Measurements from ENCODE around the gene SESN3.
"Not testable (repeated sequence)": the region's sequence is repeated elsewhere in the genome, so short reads cannot be mapped to it uniquely, and the experiment has no call there.

Gene SESN3, protein sequence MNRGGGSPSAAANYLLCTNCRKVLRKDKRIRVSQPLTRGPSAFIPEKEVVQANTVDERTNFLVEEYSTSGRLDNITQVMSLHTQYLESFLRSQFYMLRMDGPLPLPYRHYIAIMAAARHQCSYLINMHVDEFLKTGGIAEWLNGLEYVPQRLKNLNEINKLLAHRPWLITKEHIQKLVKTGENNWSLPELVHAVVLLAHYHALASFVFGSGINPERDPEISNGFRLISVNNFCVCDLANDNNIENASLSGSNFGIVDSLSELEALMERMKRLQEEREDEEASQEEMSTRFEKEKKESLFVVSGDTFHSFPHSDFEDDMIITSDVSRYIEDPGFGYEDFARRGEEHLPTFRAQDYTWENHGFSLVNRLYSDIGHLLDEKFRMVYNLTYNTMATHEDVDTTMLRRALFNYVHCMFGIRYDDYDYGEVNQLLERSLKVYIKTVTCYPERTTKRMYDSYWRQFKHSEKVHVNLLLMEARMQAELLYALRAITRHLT

DNA sequence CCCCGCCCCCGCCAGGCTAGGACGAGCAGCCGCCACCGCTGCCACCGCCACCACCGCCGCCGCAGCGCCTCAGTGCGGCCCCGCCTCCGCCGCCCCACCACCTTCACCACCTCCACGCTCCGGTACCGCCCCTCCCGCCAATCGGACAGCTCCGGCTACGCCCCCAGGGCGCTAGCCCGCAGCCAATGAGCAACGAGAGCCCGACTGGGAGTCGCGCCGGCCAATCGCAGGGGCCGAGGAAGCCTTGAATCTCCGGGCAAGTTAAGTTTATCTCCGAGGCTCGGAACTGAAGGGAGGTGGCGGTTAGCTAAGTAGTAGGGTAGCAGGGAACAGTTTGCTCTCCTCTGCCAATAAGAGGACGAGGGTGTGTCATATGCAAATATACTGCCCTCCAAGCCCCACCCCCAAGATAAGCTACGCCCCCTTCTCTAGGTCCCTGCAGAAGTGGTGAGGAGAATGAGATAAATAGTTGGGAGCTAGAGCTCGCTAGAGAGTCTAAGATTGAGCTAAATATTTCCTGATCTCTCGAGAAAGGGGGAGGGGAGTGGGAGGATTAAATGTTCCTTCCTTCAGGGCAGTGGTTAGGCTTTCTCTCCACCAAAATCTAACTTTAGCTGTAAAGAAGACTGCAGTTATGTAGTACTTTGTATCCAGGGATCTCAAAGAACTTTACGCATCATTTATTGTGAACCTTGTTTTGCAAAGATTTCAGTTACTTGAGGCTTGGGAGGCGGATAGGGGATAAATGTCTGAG, at the start of gene SESN3:
TSS of gene SESN3 (minus strand) at position 76 of the 754 bp plus-strand sequence. CDS start 342 bp downstream, outside the sequence.
- peak; percentile 94 to 97 for DNase-seq (ENCODE audit: low read depth in 2 of 2, low spot score in 1 of 2)

DNA sequence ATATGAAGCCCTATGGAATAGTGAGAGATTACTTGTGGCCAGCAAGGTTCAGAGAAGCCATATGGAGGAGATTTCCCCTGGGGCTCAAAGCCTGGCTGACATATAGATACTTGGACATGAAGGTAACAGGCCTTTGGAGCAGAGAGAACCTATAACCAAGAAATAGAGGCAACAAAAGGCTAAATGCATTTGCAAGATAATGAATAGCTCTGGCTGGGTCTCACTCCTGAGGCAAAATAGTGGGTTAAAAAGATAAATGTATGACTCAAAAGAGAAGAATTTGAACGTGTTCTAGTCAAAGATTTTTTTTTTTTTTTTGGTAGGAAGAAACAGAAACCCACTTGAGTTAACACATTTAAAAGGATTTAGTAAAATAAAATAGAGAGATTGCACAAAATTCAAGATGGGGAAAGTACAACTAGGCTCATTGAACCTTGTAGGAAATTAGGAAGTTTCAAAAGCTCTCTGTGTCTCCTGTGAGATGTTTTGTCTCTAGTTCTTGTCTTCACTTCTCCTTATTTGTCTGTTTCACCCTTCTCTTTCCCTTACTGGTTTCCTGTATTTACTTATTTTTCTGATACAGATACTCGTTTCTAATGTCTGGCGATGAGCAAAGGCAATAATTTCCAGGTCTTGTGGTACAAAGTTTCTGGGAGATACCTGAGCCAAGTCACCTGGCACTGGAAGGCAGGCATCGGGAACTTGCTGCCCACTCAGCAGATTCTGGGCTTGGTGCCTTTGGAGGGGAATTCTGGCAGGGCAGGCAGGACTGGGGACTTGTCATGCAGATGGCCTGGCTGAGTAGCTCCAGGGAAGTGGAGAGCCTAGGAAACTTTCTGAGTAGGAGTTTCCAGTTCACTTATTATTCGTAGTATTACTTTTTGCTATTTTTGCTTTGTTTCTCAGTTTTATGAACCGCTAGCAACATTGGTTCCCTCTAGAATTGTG, 49.2 kb upstream of the SESN3 start:
- no peak for DNase-seq (ENCODE audit: low read depth in 2 of 2, low spot score in 1 of 2)

GRCh38 chr11:95277868-95278267, 46.9 kb upstream of the SESN3 start:
- DNase-seq (ENCODE audit: low read depth in 2 of 2, low spot score in 1 of 2) = no peak

GRCh38 chr11:95276139-95276538, 45.1 kb upstream of the SESN3 start:
- DNase-seq (ENCODE audit: low read depth in 2 of 2, low spot score in 1 of 2) = no peak

- not testable (repeated sequence) for DNase-seq (ENCODE audit: low read depth in 2 of 2, low spot score in 1 of 2)
Measured at GRCh38 chr11:95273618-95274017, 42.6 kb upstream of the SESN3 start.

- no peak for DNase-seq (ENCODE audit: low read depth in 2 of 2, low spot score in 1 of 2)
Measured at GRCh38 chr11:95269036-95269819, 38.2 kb upstream of the SESN3 start.

DNA sequence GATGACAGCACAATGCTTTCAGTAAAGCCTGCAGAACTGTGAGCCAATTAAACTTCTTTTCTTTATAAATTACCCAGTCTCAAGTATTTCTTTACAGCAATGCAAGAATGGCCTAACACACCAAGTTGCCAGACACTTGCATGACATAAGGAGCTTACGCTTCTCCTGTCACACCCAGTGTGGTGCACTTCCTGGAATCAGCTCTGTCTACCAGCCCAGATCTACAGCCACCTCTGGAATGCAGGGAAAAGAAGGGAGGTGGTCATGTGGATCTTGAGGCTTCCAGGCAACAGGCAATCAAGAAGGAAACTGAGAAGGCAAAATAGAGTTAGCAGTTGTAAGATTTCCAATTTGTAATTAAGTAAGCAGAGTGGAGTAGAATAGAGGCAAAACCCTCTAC, 37.4 kb upstream of the SESN3 start:
- no peak for DNase-seq (ENCODE audit: low read depth in 2 of 2, low spot score in 1 of 2)

GRCh38 chr11:95267601-95268213, 36.7 kb upstream of the SESN3 start:
- no peak for DNase-seq (ENCODE audit: low read depth in 2 of 2, low spot score in 1 of 2)

GRCh38 chr11:95266751-95267374, 35.9 kb upstream of the SESN3 start:
- no peak for DNase-seq (ENCODE audit: low read depth in 2 of 2, low spot score in 1 of 2)

DNA sequence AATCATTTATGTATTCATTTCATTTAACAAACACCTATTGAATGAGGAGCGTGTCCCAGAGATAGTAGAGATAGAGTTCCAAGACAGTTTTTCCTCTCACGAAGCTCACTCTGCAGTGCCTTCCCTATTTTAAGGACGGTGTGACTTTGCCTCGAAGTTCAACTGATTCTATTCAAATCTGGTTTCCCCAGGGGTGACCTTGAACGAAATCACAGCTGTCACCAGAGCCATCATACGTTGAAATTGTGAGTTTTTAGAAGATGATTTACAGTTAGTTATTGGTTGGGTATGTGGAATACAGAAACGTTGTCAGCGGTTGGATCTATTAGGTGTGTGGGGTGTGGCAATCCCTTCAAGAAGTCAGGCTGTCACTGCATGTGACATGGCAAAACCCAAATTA, 33.9 kb upstream of the SESN3 start:
- no peak for DNase-seq (ENCODE audit: low read depth in 2 of 2, low spot score in 1 of 2)

GRCh38 chr11:95262994-95263765, 32.2 kb upstream of the SESN3 start:
- no peak for DNase-seq (ENCODE audit: low read depth in 2 of 2, low spot score in 1 of 2)

DNA sequence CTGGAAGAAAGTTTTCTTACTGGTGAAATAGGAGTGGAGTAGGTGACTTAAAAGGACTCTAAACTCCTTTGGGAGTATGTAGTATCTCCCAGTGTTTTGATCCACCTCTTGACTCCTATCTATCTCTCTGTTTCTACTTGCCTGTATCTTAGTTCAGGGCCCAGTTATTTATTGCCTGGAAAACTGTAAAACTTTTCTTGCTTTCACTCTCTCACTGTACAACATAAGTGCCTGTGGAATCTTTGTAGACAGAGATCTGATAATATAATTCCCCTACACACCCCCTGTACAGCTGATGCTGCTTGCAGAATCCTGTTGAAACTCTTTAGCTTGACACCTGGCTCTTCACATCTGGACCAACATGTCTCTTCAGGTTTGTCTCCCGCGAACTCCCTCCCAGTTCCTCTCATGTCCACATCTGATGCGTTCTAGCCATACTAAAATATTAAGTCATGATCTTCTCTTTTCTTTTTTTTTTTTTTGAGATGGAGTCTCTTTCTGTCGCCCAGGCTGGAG, 26.5 kb upstream of the SESN3 start:
- no peak for DNase-seq (ENCODE audit: low read depth in 2 of 2, low spot score in 1 of 2)

DNA sequence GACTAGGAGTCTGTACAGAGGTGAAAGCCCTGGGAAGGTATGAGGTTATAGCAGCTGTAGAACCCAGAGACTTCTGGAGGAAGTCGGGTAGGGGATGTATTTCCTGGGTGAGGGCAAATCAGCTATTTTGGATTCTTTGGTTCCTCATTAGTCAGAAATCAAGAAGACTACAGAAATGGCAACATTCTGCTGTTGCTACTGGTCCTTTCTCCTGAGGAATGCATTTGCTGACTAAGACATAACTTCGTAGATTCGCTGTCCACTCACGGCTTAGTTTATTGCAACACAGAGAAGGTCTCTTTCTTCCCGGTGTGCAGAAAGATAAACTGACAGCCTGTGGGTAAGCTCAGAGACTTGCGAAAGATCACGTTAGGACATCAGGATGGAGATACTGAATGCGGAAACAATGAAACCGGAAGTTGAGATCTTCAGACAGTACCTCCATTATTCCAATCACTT, 25.3 kb upstream of the SESN3 start:
- DNase-seq (ENCODE audit: low read depth in 2 of 2, low spot score in 1 of 2) = no peak

DNA sequence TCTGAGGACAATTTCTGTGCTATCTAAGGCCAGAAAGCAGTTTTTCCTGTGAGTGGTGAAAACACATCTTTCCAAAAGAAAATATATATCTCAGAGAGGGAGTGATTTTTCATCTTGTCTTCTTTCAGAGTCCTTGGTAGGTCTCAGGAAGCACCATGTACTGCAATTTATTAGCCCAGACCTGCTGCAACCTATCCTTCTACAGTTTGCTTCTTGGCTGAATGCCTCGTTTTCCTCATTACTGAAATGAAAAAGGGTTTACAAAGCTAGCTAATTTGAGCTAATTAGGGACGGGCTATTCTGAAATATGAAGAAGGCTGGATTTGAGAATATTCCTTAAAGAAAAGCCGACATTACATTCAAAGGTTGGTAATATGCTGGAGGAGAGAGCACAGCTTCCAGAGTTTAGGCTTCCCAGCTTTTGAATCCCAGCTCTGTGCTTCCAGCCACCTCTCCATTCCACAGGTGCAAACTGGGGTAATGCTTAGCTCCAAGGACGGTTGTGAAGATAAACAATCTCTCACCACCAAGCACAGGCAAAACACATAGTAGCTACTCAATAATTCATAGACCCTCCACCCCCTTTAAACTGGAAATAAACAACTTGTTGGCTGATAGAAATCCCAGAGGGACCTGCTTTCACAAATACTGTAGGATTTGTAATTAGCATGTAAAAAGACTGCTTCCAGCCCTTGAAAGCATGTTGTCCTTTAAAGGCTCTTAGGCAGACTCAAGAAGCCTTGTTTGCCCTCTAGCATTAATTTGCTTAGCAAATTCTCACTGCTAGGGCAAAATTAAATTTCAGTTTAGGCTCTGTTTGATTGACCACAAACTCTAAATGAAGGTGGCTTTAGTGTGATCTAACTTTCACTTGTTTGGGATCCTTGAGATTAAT, 24.5 kb upstream of the SESN3 start:
- DNase-seq (ENCODE audit: low read depth in 2 of 2, low spot score in 1 of 2) = no peak

- no peak for DNase-seq (ENCODE audit: low read depth in 2 of 2, low spot score in 1 of 2)
Measured at GRCh38 chr11:95254716-95255115, 23.7 kb upstream of the SESN3 start.

GRCh38 chr11:95254131-95254704, 23.2 kb upstream of the SESN3 start:
- DNase-seq (ENCODE audit: low read depth in 2 of 2, low spot score in 1 of 2) = peak in 1 of 2 donors; percentile 57

DNA sequence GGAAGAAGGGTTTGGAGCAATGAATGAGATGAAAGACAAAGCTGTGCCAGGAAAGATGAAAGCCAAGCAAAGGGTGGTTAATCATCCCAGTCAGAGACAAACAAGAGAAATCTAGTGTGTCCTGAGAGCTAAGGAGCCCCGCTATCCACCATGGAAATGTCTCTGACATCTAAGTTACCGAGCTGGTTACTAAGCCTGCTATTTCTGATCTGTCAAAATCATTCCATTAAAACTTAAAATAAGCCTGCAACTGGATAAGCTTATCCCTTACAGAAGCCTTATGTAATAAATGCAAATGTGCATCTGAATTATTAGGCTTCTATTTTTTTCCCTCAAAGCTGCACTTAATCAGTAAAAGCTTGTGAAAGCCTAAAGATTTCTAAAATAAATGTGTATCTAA, 22.1 kb upstream of the SESN3 start:
- DNase-seq (ENCODE audit: low read depth in 2 of 2, low spot score in 1 of 2) = no peak

Data from stimulated activated CD8-positive, alpha-beta memory T cell treated with anti-CD3 and anti-CD28 coated beads, Interleukin-4, amount 100 ng/mL, for 1 hour (primary cell).